Activated CD8-positive, alpha-beta memory T cell treated with anti-CD3 and anti-CD28 coated beads for 4 hours (primary cell): ENCODE data around the gene SLC1A3.

ENCODE experiments used
- DNase-seq, 2 donors: peaks; one replicate each; pipeline ENCODE4 v3.0.0-alpha.2; 2020; ENCODE audit warnings: low read depth in 2 of 2

SLC1A3 gene

GRCh38 chr5:36599986-36600779, 6.2 kb upstream of the SLC1A3 start:
- DNase-seq: no peak

GRCh38 chr5:36600917-36601527, 5.4 kb upstream of the SLC1A3 start:
- no peak for DNase-seq

- DNase-seq: no peak
Observed at GRCh38 chr5:36602704-36603321, 3.6 kb upstream of the SLC1A3 start.

GRCh38 chr5:36605241-36605640, 1.2 kb upstream of the SLC1A3 start:
- DNase-seq: no peak

GRCh38 chr5:36606036-36606427, 374 bp upstream of the SLC1A3 start:
- no peak for DNase-seq

- DNase-seq: no peak
Observed at GRCh38 chr5:36607114-36607571, 737 bp downstream of the SLC1A3 start.

GRCh38 chr5:36607838-36608783, 1.7 kb downstream of the SLC1A3 start:
- no peak for DNase-seq

- DNase-seq: no peak
Observed at GRCh38 chr5:36610621-36611020, 4.2 kb downstream of the SLC1A3 start.

GRCh38 chr5:36611520-36612274, 5.3 kb downstream of the SLC1A3 start:
- DNase-seq: no peak

- no peak for DNase-seq
Observed at GRCh38 chr5:36613241-36613640, 6.8 kb downstream of the SLC1A3 start.

GRCh38 chr5:36613771-36614656, 7.6 kb downstream of the SLC1A3 start:
- DNase-seq: no peak

GRCh38 chr5:36614657-36615308, 8.4 kb downstream of the SLC1A3 start:
- DNase-seq: no peak

GRCh38 chr5:36619012-36619635, 12.7 kb downstream of the SLC1A3 start:
- no peak for DNase-seq

GRCh38 chr5:36621985-36622384, 15.6 kb downstream of the SLC1A3 start:
- no peak for DNase-seq

- DNase-seq: no peak
Observed at GRCh38 chr5:36623832-36624231, 17.4 kb downstream of the SLC1A3 start.

GRCh38 chr5:36624277-36624676, 17.9 kb downstream of the SLC1A3 start:
- DNase-seq: no peak

- DNase-seq: no peak
Observed at GRCh38 chr5:36628695-36629094, 22.3 kb downstream of the SLC1A3 start.

GRCh38 chr5:36629729-36630128, 23.3 kb downstream of the SLC1A3 start:
- DNase-seq: no peak
